Measurements from ENCODE around the gene ELN.
"Not testable (repeated sequence)": the region's sequence is repeated elsewhere in the genome, so short reads cannot be mapped to it uniquely, and the experiment has no call there.

Gene ELN

GRCh38 chr7:74027683-74028320, at the start of gene ELN:
Gene ELN (plus strand): TSS chr7:74028173. CDS start chr7:74028188, 15 bp downstream.
- peak; percentile 55 for DNase-seq (ENCODE audit: low read depth)

GRCh38 chr7:73978661-73979563, 49.1 kb upstream of the ELN start:
- peak; percentile 26 for DNase-seq (ENCODE audit: low read depth)

GRCh38 chr7:73979656-73980055, 48.3 kb upstream of the ELN start:
- not testable (repeated sequence) for DNase-seq (ENCODE audit: low read depth)

- no peak for DNase-seq (ENCODE audit: low read depth)
Measured at GRCh38 chr7:73980206-73980605, 47.8 kb upstream of the ELN start.

GRCh38 chr7:73981933-73982332, 46.0 kb upstream of the ELN start:
- no peak for DNase-seq (ENCODE audit: low read depth)

- DNase-seq (ENCODE audit: low read depth): no peak
Measured at GRCh38 chr7:73983437-73984164, 44.4 kb upstream of the ELN start.

GRCh38 chr7:73984481-73985205, 43.3 kb upstream of the ELN start:
- no peak for DNase-seq (ENCODE audit: low read depth)

- DNase-seq (ENCODE audit: low read depth): no peak
Measured at GRCh38 chr7:73985737-73986141, 42.2 kb upstream of the ELN start.

- no peak for DNase-seq (ENCODE audit: low read depth)
Measured at GRCh38 chr7:73986158-73986631, 41.8 kb upstream of the ELN start.

- DNase-seq (ENCODE audit: low read depth): no peak
Measured at GRCh38 chr7:73987298-73987697, 40.7 kb upstream of the ELN start.

GRCh38 chr7:73988197-73988596, 39.8 kb upstream of the ELN start:
- DNase-seq (ENCODE audit: low read depth): no peak

GRCh38 chr7:73991522-73992100, 36.4 kb upstream of the ELN start:
- DNase-seq (ENCODE audit: low read depth): peak; percentile 53

GRCh38 chr7:73992101-73992562, 35.8 kb upstream of the ELN start:
- DNase-seq (ENCODE audit: low read depth): peak; percentile 93

GRCh38 chr7:73994023-73994422, 34.0 kb upstream of the ELN start:
- DNase-seq (ENCODE audit: low read depth): no peak

GRCh38 chr7:73994761-73995160, 33.2 kb upstream of the ELN start:
- DNase-seq (ENCODE audit: low read depth): no peak

- DNase-seq (ENCODE audit: low read depth): peak; percentile 91
Measured at GRCh38 chr7:73995330-73995729, 32.6 kb upstream of the ELN start.

- peak; percentile 41 for DNase-seq (ENCODE audit: low read depth)
Measured at GRCh38 chr7:73995821-73996511, 32.0 kb upstream of the ELN start.

GRCh38 chr7:73997056-73997455, 30.9 kb upstream of the ELN start:
- DNase-seq (ENCODE audit: low read depth): no peak

- DNase-seq (ENCODE audit: low read depth): peak; percentile 98
Measured at GRCh38 chr7:73999664-74000435, 28.1 kb upstream of the ELN start.
